Measurements from ENCODE around the gene MBTD1.

DNA sequence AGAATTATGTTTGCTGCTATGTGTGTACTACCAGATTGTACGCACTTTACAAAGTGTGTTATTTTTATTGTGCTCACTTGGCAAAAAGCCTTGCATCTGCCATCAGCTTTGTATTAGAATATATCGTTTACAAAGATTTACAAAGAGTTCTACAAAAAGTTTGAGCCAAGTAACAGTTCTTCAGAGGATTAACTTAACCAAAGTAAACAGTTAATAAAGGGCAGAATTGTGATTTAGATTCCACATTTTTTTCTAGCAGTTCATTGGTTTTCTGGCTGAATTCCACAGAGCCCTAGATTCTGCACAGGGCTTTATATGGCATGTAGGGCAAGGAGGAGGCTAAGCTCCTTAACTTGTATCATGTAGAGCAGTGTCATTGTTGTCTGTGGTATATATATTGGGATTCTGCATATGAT, 29.9 kb upstream of the MBTD1 start:
- TF ChIP-seq, protein P1, sequence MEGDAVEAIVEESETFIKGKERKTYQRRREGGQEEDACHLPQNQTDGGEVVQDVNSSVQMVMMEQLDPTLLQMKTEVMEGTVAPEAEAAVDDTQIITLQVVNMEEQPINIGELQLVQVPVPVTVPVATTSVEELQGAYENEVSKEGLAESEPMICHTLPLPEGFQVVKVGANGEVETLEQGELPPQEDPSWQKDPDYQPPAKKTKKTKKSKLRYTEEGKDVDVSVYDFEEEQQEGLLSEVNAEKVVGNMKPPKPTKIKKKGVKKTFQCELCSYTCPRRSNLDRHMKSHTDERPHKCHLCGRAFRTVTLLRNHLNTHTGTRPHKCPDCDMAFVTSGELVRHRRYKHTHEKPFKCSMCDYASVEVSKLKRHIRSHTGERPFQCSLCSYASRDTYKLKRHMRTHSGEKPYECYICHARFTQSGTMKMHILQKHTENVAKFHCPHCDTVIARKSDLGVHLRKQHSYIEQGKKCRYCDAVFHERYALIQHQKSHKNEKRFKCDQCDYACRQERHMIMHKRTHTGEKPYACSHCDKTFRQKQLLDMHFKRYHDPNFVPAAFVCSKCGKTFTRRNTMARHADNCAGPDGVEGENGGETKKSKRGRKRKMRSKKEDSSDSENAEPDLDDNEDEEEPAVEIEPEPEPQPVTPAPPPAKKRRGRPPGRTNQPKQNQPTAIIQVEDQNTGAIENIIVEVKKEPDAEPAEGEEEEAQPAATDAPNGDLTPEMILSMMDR (IDR thresholded peaks at IDR 0.05), result no peak
- TF ChIP-seq, protein P2, sequence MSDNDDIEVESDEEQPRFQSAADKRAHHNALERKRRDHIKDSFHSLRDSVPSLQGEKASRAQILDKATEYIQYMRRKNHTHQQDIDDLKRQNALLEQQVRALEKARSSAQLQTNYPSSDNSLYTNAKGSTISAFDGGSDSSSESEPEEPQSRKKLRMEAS (CRISPR knock-in tag; IDR thresholded peaks at IDR 0.05), result no peak
- TF ChIP-seq SP1 (CRISPR knock-in tag; conservative IDR thresholded peaks at IDR 0.05) (no peak), NR1H2 (CRISPR knock-in tag; IDR thresholded peaks at IDR 0.05) (no peak), GABPB1 (CRISPR knock-in tag; IDR thresholded peaks at IDR 0.05) (no peak), TEAD4 (CRISPR knock-in tag; IDR thresholded peaks at IDR 0.05) (no peak), JUN (CRISPR knock-in tag; IDR thresholded peaks at IDR 0.05) (no peak)
- TF ChIP-seq, protein P3, sequence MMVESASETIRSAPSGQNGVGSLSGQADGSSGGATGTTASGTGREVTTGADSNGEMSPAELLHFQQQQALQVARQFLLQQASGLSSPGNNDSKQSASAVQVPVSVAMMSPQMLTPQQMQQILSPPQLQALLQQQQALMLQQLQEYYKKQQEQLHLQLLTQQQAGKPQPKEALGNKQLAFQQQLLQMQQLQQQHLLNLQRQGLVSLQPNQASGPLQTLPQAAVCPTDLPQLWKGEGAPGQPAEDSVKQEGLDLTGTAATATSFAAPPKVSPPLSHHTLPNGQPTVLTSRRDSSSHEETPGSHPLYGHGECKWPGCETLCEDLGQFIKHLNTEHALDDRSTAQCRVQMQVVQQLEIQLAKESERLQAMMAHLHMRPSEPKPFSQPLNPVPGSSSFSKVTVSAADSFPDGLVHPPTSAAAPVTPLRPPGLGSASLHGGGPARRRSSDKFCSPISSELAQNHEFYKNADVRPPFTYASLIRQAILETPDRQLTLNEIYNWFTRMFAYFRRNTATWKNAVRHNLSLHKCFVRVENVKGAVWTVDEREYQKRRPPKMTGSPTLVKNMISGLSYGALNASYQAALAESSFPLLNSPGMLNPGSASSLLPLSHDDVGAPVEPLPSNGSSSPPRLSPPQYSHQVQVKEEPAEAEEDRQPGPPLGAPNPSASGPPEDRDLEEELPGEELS (CRISPR knock-in tag; IDR thresholded peaks at IDR 0.05), result no peak
- TF ChIP-seq, protein P4, sequence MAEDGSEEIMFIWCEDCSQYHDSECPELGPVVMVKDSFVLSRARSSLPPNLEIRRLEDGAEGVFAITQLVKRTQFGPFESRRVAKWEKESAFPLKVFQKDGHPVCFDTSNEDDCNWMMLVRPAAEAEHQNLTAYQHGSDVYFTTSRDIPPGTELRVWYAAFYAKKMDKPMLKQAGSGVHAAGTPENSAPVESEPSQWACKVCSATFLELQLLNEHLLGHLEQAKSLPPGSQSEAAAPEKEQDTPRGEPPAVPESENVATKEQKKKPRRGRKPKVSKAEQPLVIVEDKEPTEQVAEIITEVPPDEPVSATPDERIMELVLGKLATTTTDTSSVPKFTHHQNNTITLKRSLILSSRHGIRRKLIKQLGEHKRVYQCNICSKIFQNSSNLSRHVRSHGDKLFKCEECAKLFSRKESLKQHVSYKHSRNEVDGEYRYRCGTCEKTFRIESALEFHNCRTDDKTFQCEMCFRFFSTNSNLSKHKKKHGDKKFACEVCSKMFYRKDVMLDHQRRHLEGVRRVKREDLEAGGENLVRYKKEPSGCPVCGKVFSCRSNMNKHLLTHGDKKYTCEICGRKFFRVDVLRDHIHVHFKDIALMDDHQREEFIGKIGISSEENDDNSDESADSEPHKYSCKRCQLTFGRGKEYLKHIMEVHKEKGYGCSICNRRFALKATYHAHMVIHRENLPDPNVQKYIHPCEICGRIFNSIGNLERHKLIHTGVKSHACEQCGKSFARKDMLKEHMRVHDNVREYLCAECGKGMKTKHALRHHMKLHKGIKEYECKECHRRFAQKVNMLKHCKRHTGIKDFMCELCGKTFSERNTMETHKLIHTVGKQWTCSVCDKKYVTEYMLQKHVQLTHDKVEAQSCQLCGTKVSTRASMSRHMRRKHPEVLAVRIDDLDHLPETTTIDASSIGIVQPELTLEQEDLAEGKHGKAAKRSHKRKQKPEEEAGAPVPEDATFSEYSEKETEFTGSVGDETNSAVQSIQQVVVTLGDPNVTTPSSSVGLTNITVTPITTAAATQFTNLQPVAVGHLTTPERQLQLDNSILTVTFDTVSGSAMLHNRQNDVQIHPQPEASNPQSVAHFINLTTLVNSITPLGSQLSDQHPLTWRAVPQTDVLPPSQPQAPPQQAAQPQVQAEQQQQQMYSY (CRISPR knock-in tag; IDR thresholded peaks at IDR 0.05), result no peak
- TF ChIP-seq, protein P5, sequence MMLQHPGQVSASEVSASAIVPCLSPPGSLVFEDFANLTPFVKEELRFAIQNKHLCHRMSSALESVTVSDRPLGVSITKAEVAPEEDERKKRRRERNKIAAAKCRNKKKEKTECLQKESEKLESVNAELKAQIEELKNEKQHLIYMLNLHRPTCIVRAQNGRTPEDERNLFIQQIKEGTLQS (CRISPR knock-in tag; conservative IDR thresholded peaks at IDR 0.05), result no peak

Measured in WTC11 (cell line).